Measurements from ENCODE around the gene DNM2.

DNM2 gene

DNA sequence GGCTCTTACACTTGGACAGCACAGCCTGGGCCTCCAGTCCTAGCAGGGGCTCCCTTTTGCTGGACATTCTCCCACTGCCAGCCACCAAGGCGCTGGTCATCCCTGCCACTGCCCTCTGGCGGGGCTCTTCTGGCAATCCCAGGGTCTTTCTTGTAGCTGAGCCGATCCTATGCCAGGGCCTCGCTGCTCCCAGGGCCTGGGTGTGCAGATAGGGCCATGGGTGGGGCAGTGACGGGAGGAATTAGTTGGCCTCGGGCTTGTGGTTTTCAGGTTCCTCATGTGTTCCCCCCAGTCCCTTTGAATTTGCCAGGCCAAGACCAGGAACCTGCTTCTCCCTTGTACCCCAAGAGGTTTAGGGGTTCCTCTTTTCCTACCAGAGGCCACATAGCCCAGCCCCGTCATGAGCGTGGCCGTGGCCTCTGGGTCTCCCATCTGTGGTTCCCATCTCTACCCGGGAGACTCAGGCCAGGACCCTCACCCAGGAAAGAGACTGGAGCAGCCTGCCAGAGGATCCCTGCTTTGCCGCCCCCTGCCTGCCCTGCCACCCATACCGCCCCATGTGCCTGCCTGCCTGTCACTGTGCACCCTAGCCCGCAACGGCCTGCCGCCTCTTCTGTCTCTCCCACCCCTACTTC is 91.9 kb downstream of the DNM2 start:
- DNase-seq (ENCODE audit: insufficient read length, low spot score) (no peak), FAIRE-seq (no peak)

DNA sequence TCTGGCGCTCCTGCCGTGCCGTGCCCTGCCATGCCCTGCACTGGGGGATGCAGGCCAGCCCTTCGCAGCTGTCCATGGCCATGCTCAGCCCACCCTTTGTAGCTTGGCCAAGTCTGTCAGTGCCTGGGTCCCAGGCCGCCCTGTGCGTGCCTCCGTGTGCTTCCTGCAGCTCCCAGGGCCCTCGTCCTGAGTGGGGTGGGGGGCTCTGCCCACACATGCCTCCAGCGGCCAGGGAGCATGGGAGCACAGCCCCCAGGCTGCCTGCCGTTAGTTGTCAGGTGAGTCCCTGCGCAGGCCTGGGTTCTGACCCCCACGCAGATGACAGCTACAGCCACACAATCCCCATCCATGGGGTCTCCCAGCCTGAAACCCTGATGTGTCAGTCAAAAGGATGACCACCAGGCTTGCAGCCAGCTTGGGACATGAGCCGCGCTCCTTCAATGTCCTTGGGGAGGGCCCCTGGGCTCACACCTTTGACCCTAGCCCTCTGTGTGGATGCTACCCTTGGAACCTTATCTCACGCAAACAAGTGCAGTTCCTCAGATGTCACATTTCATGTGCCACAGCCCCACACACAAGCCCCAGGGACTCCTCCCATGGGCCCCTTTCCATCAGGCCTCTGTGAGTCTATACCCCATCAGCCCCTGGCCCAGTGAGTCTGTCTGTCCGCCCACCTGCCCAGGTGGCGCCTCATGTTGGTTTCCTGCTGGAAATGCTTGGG is 93.7 kb downstream of the DNM2 start:
- DNase-seq (ENCODE audit: insufficient read length, low spot score) = no peak
- no peak for FAIRE-seq

DNA sequence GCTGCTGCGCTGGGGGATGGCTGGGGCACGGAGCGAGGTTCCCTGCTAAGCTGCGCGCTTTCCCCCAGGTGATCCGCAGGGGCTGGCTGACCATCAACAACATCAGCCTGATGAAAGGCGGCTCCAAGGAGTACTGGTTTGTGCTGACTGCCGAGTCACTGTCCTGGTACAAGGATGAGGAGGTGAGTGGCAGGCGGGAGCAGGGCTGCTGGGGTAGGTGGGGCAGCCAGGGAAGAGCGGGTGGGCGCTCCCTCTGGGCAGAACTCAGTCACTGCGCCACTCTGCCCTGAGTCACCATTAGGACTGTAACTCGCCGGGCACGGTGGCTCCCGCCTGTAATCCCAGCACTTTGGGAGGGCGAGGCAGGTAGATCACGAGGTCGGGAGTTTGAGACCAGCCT is 94.3 kb downstream of the DNM2 start:
- FAIRE-seq = no peak
- DNase-seq (ENCODE audit: insufficient read length, low spot score) = no peak

DNA sequence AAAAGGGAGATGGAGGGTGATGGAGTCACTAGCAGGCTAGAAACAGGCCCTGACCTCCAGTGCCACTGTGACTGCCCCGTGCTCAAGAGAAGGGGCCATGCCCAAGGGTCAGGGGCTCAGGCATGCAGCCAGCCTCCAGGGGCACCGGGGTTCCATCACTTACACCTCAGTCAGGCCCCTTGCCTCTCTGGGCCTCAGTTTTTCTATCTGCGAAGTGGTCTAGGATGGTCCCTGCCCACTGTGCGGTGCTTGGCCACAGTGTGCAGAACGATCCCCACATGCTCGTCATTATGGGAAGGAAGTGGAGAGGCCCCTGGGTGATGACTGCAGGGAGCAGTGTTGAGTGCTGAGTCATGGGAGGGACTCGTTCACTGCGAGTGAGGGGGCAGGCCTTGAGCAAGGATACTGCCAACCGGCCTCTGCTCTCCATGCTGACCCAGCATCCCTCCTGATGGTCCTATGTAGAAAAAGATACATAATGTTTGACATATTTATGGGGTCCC is 95.1 kb downstream of the DNM2 start:
- peak; percentile 83 for FAIRE-seq

DNA sequence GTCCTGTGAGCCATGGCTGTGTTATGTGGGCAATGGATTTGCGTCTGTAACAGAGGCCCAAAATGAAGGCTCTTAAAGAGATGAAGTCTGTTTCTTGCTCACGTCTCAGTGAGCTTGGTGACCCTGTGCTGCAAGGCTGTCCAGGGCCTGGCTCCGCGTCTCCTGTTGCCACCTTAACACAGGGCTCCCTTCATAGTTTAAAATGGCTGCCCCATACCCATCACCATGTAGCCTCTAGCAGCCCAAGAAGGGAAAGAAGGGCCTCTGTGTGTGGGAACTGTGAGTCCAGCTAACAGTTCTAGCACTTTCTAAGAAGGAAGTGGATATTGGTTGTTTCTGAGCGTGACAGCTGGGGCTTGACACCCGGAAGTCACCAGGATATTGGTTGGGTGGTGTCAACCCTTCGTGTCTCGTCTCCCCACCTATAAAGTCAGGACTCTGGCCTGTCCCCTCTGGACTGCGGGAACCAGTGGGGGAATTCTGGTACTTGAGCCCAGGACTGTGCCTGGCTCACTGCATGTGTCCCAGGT is 97.2 kb downstream of the DNM2 start:
- no peak for FAIRE-seq
- no peak for DNase-seq (ENCODE audit: insufficient read length, low spot score)

More for the DNA sequence above, 95.1 kb downstream of the DNM2 start:
- peak; percentile 93 for DNase-seq (ENCODE audit: insufficient read length, low spot score)

DNA sequence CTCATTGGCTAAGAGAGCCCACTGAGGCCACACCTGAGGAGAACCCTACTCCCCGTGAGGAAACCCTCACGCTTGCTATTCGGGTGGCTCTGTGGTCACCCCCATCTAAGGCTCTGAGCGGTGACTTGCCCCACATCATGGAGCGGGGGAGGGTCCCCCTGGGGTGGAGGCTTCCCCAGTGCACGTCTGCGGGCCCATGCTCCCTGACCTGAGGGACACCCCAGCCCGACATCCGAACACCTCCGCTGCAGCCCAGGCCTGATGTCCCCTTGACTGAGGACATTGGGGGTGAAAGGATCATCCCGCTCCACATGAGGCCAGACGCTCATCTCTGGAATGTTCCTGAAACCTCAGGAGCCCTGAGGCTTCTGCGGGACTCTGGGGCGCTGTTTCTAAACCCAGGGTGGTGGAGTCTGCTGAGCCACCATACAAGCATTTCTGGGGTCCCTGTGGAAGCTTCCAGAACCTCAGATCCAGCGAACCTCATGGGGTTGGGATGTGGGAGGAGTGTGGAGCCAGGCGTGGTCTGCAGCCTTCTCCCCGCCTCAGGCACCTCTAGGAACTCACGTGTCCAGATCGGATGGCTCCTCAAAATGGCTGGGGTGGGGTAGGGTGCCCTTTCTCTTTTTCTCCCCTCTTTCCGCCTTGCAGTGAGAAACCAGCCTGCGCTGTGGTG is 98.2 kb downstream of the DNM2 start:
- DNase-seq (ENCODE audit: insufficient read length, low spot score) (no peak), FAIRE-seq (no peak)

DNA sequence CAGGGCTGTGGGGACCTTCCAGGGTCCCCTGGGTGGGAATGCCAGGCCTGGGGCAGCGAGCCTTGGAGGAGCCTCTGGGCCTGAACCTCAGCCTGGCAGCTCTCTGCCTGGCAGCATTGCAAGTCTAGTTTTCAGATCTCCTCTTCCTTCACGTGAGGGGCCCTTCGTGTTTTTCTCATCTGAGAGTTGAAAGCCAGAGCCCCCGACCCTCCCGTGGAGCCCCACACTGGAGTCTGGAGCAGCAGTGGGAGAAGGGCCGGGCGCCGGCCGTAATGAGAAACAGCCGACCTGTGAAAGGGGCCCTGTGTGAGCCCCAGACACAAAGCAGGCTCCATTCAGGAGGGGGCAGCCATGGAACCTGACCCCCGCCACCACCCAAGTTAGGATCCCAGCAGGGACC is 98.8 kb downstream of the DNM2 start:
- FAIRE-seq = no peak

DNA sequence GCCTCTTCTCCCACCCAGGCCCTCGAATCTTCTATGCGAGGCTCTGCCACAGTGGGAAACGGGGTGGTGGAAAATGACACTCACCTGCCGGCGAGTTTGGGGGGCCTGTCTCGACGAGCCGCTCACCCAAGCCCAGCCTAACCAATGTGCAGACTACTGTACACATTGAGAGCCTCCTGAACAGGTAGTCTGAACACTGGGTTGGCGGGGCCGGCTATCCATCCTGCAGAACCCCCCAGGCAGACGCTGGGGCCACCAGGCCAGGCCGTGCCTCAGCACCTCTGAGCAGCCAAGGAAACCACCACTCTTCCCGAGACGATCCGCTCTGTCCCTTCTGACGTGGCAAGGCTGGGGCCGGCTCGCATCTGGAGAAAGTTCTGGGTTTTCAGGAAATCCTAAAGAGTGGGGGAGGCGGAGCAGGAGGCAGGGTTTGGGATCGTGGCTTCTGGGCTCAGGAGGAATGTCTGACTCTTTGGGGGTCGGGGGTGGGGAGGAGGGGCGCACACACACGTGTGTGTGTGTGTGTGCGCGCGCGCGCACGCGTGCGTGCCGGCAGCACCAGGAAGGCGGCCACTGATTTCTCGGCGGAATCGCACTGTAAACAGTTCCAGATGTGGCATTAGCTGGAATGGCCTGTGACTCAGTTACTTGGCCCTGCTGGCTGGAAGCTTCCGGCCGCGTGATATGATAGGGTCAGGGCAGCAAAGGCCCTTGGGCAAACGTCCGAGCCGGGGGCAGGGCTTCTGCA is 99.6 kb downstream of the DNM2 start:
- FAIRE-seq (peak; percentile 23), DNase-seq (ENCODE audit: insufficient read length, low spot score) (no peak)

More for the DNA sequence above, 98.8 kb downstream of the DNM2 start:
- no peak for DNase-seq (ENCODE audit: insufficient read length, low spot score)

DNA sequence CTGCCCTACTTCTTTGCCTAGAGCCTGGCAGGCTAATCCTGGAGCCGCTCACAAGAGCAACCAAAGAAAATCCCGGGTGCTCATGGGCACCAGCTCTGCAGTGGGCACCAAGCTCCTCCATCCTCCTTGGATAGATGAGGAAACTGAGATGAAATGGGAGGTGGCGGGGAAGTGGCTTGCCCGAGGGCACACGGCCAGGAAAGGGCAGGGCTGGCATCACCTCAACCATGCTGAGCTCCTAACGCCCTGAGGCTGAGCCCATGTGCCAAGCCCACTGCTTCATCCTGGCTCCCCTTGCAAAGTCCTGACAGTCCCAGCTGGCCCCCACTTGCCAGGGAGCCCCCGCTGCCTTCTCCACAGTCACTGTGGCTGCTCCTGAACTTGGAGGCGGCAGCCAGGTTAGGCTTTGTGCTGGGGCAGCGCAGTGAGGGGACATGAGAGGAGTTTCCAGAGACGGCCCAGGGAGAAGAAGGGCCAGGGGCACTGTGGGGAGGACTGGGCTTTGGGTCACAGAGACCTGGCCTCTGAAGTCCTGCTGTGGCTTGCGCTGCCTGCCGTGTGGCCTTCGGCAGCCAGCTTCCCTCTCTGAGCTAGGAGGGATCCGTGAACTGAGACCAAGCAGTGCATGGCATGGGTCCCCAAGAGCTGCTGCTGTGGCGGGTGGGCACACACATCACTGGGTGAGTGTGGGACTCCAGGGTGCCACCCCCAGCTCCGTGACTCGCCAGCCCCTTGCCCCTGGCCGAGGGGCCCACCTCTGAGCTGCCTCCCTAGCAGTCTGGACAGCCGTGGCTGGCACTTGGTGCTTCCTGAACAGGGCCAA is 100.6 kb downstream of the DNM2 start:
- DNase-seq (ENCODE audit: insufficient read length, low spot score) (no peak), FAIRE-seq (no peak)

DNA sequence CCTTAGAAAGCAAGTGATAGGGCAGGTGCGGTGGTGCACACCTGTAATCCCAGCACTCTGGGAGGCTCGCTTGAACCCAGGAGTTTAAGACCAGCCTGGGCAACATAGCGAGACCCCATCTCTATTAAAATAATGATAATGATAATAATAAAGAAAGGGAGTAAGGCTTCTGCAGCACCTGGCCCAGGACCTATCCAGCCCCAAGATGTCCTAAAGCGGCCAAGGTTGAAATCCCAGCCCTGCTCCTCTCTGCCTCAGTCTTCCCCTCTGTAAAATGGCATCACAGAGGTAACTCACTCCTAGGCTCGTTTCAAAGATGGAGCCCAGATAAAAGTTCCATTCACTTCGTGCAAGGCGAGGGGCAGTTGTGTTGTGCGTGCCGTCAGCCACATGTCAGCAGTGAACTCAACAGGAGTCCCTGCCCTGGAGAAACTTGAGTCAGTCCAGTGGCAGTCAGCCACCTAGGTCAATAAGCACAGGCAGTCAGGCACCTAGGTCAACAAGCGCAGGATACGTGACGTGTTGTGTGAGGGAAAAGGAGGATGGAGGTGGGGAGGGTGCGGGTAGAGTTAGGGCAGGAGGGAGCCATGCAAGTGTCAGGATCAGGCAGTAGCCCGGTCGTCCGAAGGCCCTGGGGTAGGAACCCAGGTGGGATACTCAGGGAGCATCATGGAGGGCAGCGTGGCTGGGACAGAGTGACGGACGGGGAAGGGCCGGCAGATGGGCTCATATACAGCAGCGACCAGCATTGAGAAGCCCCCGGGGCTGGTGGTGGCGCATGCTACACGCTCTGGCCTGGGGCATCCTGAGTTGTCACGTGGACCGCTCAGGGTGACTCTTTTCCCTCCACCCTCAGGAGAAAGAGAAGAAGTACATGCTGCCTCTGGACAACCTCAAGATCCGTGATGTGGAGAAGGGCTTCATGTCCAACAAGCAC is 101.5 kb downstream of the DNM2 start:
- no peak for DNase-seq (ENCODE audit: insufficient read length, low spot score)
- FAIRE-seq = no peak

DNA sequence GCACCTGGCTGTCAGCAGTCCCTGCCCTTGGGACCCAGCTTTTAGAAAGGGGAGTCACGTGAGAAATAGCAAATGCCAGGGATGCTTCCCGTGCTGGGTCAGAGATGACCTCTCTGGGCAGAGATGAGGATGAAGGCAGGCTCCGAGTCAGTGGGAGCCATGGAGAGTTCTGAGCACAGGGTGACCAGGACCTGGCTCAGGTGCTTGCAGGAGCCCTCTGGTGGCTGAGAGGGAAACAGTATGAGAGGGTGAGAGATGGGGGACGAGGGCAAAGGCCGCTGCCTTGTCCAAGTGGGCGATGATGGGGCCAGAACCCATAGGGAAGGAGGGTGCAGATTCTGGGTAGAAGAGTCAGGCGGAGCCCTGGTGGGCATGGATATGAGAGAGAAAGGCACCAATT is 102.3 kb downstream of the DNM2 start:
- FAIRE-seq = no peak
- DNase-seq (ENCODE audit: insufficient read length, low spot score) = no peak

DNA sequence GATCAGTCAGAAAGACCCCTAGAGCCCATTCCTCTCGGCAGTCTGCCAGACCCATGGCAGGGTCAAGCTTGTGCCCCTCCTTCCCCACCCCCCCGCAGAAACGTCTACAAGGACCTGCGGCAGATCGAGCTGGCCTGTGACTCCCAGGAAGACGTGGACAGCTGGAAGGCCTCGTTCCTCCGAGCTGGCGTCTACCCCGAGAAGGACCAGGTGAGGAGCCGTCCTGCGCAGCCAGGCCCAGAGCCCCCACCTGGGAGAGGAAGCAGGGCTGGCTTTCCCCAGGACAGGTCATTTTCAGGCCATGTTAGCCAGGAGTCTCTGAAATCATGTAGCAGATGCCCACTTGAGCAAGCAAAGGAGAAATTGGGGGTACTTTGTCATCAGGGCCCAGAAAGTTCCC is 105.8 kb downstream of the DNM2 start:
- no peak for FAIRE-seq
- no peak for DNase-seq (ENCODE audit: insufficient read length, low spot score)

DNA sequence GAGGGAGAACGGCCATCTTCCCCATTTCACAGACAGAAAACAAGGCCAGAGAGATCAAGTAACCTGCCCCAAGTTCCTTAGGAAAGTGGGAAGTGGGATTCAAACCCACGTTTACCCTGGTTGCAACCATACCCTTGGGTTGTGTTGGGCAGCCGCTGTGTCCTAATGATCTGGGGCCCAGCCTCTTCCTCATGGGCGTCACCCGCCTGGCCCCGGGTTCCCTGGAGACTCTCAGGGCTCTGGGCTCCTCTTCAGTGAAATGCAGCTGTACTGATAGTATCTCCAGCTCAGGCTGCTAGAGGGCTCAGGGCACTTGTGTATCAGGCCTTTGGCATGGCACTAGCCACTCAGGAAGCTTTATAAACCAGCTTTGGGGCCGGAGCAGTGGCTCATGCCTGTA is 108.4 kb downstream of the DNM2 start:
- FAIRE-seq (no peak), DNase-seq (ENCODE audit: insufficient read length, low spot score) (no peak)

DNA sequence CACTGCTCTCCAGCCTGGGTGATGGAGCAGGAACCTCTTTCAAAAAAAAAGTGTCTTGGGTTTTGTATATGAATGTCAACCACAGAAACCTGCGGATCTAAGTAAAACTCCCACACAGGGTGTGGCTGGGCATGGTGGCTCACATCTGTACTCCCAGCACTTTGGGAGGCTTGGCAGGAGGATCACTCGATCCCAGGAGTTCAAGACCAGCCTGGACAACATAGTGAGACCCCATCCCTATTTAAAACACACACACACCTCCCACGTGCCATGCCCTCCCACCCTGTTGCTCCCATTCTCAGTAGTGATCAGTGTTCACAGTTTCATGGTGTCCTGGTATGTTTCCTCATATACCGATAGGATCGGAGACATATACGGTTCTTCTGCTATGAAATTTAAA is 109.0 kb downstream of the DNM2 start:
- no peak for FAIRE-seq

DNA sequence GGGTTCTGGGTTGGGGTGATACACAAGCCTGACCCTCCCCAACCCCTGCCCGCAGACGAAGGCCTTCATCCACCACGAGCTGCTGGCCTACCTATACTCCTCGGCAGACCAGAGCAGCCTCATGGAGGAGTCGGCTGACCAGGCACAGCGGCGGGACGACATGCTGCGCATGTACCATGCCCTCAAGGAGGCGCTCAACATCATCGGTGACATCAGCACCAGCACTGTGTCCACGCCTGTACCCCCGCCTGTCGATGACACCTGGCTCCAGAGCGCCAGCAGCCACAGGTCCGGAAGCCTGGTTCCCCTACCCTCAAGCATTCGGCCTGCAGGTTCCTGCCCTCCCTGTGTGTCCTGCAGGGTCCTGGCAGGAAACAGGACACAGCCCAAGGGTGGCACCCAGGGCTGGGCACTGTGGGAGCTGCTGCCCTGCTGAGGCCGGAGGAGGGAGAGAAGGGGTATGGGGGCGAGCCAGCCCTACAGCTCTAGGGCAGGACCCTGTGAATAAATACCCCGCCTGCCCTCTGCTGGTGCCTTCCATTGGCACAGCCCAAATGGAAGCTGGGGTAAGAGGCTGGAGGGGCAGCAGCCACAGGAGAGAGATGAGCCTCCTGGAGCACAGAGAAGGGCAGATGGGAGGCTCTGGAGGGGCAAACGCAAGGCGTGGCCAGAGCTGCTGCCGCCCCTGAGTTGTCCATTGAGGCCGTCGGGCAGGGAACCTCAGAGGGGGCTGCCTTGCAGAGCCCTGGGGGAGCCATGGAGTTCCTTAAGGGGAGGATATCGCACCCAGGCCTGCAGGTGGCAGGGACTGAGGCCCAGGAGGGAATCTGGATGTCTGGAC is 111.3 kb downstream of the DNM2 start:
- FAIRE-seq (no peak), DNase-seq (ENCODE audit: insufficient read length, low spot score) (no peak)

More for the DNA sequence above, 109.0 kb downstream of the DNM2 start:
- DNase-seq (ENCODE audit: insufficient read length, low spot score) = no peak

DNA sequence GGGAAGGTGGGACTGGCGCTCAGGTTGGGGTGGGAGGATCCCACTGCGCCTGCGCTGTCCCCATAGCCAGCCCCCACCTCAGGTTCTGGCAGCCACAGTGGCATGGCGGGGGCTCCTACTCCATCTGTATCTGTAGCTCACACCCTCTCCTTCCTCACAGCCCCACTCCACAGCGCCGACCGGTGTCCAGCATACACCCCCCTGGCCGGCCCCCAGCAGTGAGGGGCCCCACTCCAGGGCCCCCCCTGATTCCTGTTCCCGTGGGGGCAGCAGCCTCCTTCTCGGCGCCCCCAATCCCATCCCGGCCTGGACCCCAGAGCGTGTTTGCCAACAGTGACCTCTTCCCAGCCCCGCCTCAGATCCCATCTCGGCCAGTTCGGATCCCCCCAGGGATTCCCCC is 112.1 kb downstream of the DNM2 start:
- DNase-seq (ENCODE audit: insufficient read length, low spot score) (no peak), FAIRE-seq (no peak)

DNA sequence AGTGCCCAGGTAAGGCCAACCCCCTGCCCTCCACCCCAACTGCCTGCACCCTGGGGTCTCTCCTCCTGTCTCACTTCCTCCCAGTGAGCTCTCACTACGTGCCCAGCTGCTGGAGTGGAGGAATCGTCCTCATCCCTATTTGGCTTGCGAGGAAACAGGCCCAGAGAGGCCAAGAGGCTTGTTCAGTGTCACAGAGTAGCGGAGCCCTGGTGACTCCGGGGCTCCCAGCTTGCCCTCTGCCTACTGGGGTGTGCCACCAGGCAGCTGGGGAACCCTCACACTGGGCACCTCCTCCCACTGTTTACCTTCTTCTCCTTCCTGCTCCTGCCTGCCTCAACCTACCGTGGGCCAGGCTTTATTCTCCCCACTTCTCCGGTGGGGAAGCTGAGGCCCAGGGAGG is 112.5 kb downstream of the DNM2 start:
- DNase-seq (ENCODE audit: insufficient read length, low spot score) = no peak
- no peak for FAIRE-seq

Data from HTR-8/SVneo (cell line).